ENCODE measurements around the gene CSTPP1. TPM values are rescaled to one million over a fixed set of nuclear protein-coding genes. Genes with fewer than 3 reads are reported as not detected.

CSTPP1 gene
- total and polyA plus RNA-seq, 2 of the 8 experiments (the other 6 are each of a cell fraction or from before 2014, with no cell fraction given), result 24.2 to 28.7 TPM

DNA sequence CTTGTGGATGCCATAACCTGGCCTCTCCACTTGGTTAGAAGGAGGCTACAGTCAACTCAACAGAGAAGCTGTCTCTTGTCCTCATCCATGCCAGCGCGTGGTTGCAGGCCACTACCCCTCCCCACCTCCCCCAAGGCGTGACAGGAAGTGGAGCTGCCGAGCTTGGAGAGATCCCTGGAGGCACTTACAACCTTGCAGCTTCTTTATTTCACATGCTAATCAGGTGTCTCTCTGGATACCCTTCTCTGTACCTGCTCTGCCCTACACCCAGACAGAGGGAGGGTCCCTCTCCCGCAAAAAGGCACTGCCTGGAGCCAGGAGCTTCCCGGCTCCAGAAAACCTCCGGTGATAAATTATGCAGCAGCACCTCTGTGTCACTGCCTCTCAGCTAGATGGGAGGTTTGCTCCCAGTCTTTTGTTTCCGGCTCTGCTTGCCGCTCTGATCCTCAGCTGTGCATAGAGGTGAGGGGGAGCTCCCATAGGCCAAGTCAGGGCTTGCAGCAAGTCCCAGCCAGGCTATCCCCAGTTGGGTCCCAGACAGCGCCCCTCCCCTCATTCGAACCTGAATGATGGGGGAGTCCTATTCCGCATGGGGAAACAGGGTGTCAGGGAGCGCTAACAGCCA lies 23.9 kb upstream of the CSTPP1 start:
- Histone ChIP-seq H3K4me3 (ENCODE audit: extremely low read depth in 1 of 4, insufficient read depth in 2 of 4, low read depth in 3 of 4, low read length in 4 of 4) (peak overlapping the region; percentile 17 to 56 (median 47); a peak in 7 of 8 replicates), H3K23ac (ENCODE audit: insufficient read length) (no peak overlapping the region), H2AK5ac (ENCODE audit: low read depth, low read length) (no peak overlapping the region), H3K79me1 (ENCODE audit: low read depth, low read length) (peaks cover 11% of the 10 kb centered on the region), H3K9ac (replicated peaks in 1 of 4; ENCODE audit: extremely low read depth in 1 of 4, low read depth in 3 of 4, low read length in 3 of 4) (peak overlapping the region in 2 of 4 experiments; percentile 32 to 45; a peak in 3 of 7 replicates), H4K8ac (ENCODE audit: extremely low read depth, insufficient read depth, low read length) (no peak overlapping the region; the same call in 1 of the 2 replicates), H3K4me1 (replicated peaks in 1 of 4; ENCODE audit: control insufficient read depth in 3 of 4, insufficient read depth in 4 of 4, low read length in 3 of 4) (peaks cover 15 to 28% (median 24%) of the 10 kb centered on the region in 4 experiments), H3K18ac (ENCODE audit: extremely low read depth, low read length) (peak overlapping the region; percentile 85), H3K36me3 (ENCODE audit: control insufficient read depth in 2 of 4, insufficient read depth in 4 of 4, low read length in 3 of 4) (no peaks in the 10 kb centered on the region), H3K27ac (ENCODE audit: low read depth, low read length) (peak overlapping the region; percentile 55), H3K79me2 (ENCODE audit: control insufficient read depth in 1 of 2, insufficient read depth in 2 of 2, low read length in 2 of 2) (peaks cover 7 to 43% of the 10 kb centered on the region in 2 experiments), H2BK20ac (ENCODE audit: low read length) (peak overlapping the region; percentile 87), H3K56ac (replicated peaks; ENCODE audit: insufficient read length, low read depth, low read length) (peak overlapping the region; percentile 64), H3K4ac (replicated peaks; ENCODE audit: insufficient read length, low read depth, low read length) (peak overlapping the region; percentile 39), H2BK5ac (ENCODE audit: low read depth, low read length) (peak overlapping the region; percentile 41), H3K27me3 (replicated peaks in 1 of 4; ENCODE audit: control insufficient read depth in 3 of 4, extremely low read depth in 1 of 4, insufficient read depth in 3 of 4, low read length in 3 of 4) (peaks cover 0 to 11% (median 5%) of the 10 kb centered on the region in 4 experiments; a peak in 5 of 7 replicates), H4K91ac (replicated peaks; ENCODE audit: insufficient read length, low read length) (peak overlapping the region; percentile 81), H4K5ac (ENCODE audit: insufficient read length, low read depth, low read length) (peak overlapping the region; percentile 54), H2BK120ac (replicated peaks; ENCODE audit: low read depth, low read length) (peak overlapping the region; percentile 62), H2BK12ac (ENCODE audit: low read depth, low read length) (peak overlapping the region; percentile 77; the same call in 1 of the 2 replicates), H2BK15ac (ENCODE audit: low read length) (peak overlapping the region; percentile 98; the same call in 1 of the 2 replicates), H2AFZ (ENCODE audit: low read length) (no peak overlapping the region), H3K23me2 (ENCODE audit: low read depth, low read length) (peaks cover 15% of the 10 kb centered on the region), H3K14ac (ENCODE audit: insufficient read length) (no peak overlapping the region), H3K4me2 (ENCODE audit: insufficient read depth in 1 of 2, low read depth in 2 of 2, low read length in 2 of 2) (peak overlapping the region; percentile 79 to 81), H4K20me1 (replicated peaks in 1 of 2; ENCODE audit: control insufficient read depth in 1 of 2, insufficient read depth in 2 of 2, low read length in 2 of 2) (peaks cover 0 to 2% of the 10 kb centered on the region in 2 experiments), H3K9me3 (ENCODE audit: insufficient read depth in 2 of 2, low read depth in 1 of 2, low read length in 1 of 2) (no peaks in the 10 kb centered on the region)
- ChIA-PET POLR2A (ENCODE audit: partially characterized antibody) (interaction anchor here (0.7 to 2.9 kb wide), 16 partner anchors 9 to 302 kb away, joined by 3 to 20 read pairs (median 4); partner anchors contain the start of genes ARHGAP1, CSTPP1, DDB2 and ZNF408), CTCF (ENCODE audit: partially characterized antibody) (interaction anchor here (0.7 to 6.6 kb wide), 16 partner anchors 9 to 500 kb away, joined by 3 to 81 read pairs (median 4); no protein-coding TSS in a partner anchor)
- peak; percentile 70 to 77 for DNase-seq (ENCODE audit: low read depth in 1 of 2, low spot score in 2 of 2)
- WGBS, 2 experiments (ENCODE audit: extremely low coverage in 1 of 2, insufficient coverage in 1 of 2, insufficient read length in 1 of 2, insufficient replicate concordance in 2 of 2, low coverage in 1 of 2, low lambda C conversion rate in 2 of 2, missing lambda C conversion rate in 1 of 2), result 2% methylated on average over 12 of the region's 13 CpGs; no CpG with 5 or more reads in 1 of the 2 experiments
- FAIRE-seq, result no peak
- TF ChIP-seq BRCA1 (IDR thresholded peaks at IDR 0.05; ENCODE audit: low read depth, low read length) (no peak), ASH2L (IDR thresholded peaks at IDR 0.05; ENCODE audit: low read length) (peak; percentile 58), TAF7 (optimal IDR thresholded peaks at IDR 0.05; ENCODE audit: borderline replicate concordance, low read depth, low read length) (peak; percentile 90), POLR2A (IDR thresholded peaks at IDR 0.05; ENCODE audit: control extremely low read depth in 1 of 2, low read depth in 2 of 2, low read length in 2 of 2) (no peak), SP1 (IDR thresholded peaks at IDR 0.05; ENCODE audit: low read depth, low read length) (0 out of 2 replicates have a peak, but pooled peaks have one; percentile 33), PHF8 (conservative IDR thresholded peaks at IDR 0.05; ENCODE audit: low read depth, low read length) (0 out of 2 replicates have a peak, but pooled peaks have one; percentile 12), RAD21 (IDR thresholded peaks at IDR 0.05 in 1 of 2, conservative IDR thresholded peaks at IDR 0.05 in 1 of 2; ENCODE audit: low read depth in 2 of 2, low read length in 2 of 2) (peak; percentile 16 to 17; a peak in 2 of 4 replicates), SP2 (IDR thresholded peaks at IDR 0.05; ENCODE audit: low read length) (no peak)
- TF ChIP-seq, protein P1, sequence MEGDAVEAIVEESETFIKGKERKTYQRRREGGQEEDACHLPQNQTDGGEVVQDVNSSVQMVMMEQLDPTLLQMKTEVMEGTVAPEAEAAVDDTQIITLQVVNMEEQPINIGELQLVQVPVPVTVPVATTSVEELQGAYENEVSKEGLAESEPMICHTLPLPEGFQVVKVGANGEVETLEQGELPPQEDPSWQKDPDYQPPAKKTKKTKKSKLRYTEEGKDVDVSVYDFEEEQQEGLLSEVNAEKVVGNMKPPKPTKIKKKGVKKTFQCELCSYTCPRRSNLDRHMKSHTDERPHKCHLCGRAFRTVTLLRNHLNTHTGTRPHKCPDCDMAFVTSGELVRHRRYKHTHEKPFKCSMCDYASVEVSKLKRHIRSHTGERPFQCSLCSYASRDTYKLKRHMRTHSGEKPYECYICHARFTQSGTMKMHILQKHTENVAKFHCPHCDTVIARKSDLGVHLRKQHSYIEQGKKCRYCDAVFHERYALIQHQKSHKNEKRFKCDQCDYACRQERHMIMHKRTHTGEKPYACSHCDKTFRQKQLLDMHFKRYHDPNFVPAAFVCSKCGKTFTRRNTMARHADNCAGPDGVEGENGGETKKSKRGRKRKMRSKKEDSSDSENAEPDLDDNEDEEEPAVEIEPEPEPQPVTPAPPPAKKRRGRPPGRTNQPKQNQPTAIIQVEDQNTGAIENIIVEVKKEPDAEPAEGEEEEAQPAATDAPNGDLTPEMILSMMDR (IDR thresholded peaks at IDR 0.05; ENCODE audit: control extremely low read depth in 1 of 3, insufficient read depth in 1 of 3, low read depth in 1 of 3, low read length in 3 of 3), result peak in 1 of 3 experiments; percentile 8; a peak in 1 of 4 replicates
